Osteoblast (primary cell): ENCODE results near the gene IKZF2. TPM values are rescaled to one million over a fixed set of nuclear protein-coding genes. Genes with fewer than 3 reads are reported as not detected.

ENCODE experiments used
- DNase-seq: peaks from one replicate; pipeline ENCODE4 v3.0.0; 2011; ENCODE audit warnings: low spot score, mixed read lengths; ENCODE audit not compliant: insufficient read length; ENCODE audit errors: missing footprints
- H2AFZ ChIP-seq: 2 replicates; pipeline ENCODE4 v1.6.0; 2011; ENCODE audit warnings: mild to moderate bottlenecking, low read length
- H3K27ac ChIP-seq: 2 replicates; pipeline ENCODE4 v1.5.1; 2011; ENCODE audit warnings: mild to moderate bottlenecking, low read depth, low read length, moderate library complexity
- H3K27me3 ChIP-seq: 2 replicates; pipeline ENCODE4 v1.6.0; 2012; ENCODE audit warnings: mild to moderate bottlenecking, control low read depth, inconsistent platforms, low read length, moderate library complexity; ENCODE audit not compliant: insufficient read depth
- H3K36me3 ChIP-seq: 2 replicates; pipeline ENCODE4 v1.5.1; 2011; ENCODE audit warnings: mild to moderate bottlenecking, low read length, control low read depth, moderate library complexity; ENCODE audit not compliant: insufficient read depth
- H3K4me1 ChIP-seq: 2 replicates; pipeline ENCODE4 v1.5.1; 2011; ENCODE audit warnings: mild to moderate bottlenecking, low read length, control low read depth, moderate library complexity; ENCODE audit not compliant: insufficient read depth
- H3K4me2 ChIP-seq: 2 replicates; pipeline ENCODE4 v1.6.0; 2011; ENCODE audit warnings: mild to moderate bottlenecking, low read length; ENCODE audit not compliant: insufficient read depth
- H3K4me3 ChIP-seq: fragments of 200-600 bp; sonication (generic); 3 replicates; pipeline ENCODE4 v1.5.1; 2012; ENCODE audit warnings: mild to moderate bottlenecking, low read length, inconsistent platforms; ENCODE audit not compliant: insufficient read depth
- H3K79me2 ChIP-seq: 2 replicates; pipeline ENCODE4 v1.6.0; 2012; ENCODE audit warnings: mild to moderate bottlenecking, low read length, control low read depth, inconsistent platforms; ENCODE audit not compliant: insufficient read depth
- H3K9me3 ChIP-seq: 2 replicates; pipeline ENCODE4 v1.5.1; 2011; ENCODE audit warnings: low read depth, low read length, control low read depth
- H4K20me1 ChIP-seq: 2 replicates; pipeline ENCODE4 v1.6.0; 2012; ENCODE audit warnings: mild to moderate bottlenecking, low read length, control low read depth; ENCODE audit not compliant: insufficient read depth
- total RNA-seq: library from RNA; depleted of rRNA; stranded (reverse); fragments of >200 nt; gene quantifications from 2 replicates; pipeline ENCODE4 v1.2.3, GENCODE V29; 2012
- TF ChIP-seq, protein P1 (sequence below): IDR thresholded peaks from 2 replicates; pipeline ENCODE4 v1.5.1; 2011; ENCODE audit warnings: mild to moderate bottlenecking, low read depth, low read length, moderate library complexity; ENCODE audit errors: extremely low read depth

IKZF2 gene
- total RNA-seq, 1 donor = 11.9 TPM

DNA sequence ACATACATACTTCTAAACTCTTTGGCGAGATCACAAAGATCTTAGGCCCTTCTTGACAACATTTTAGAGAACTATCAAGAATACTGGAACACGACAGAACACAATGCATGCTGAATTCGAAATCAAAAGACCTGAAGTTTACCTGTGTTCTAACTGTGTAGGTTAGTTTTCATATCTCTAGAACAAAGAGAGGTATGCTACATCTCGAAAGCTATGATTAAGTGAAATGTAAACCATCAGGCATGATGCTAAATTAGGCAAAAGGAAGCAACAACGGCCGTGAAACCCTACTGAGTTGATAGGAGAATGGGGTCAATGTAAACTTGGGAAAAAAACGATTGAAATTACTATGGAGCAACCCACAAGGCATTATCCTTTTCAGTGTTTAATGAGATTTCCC is 43.7 kb downstream of the IKZF2 start:
- Histone ChIP-seq H3K9me3 (no peaks in the 10 kb centered on the region), H4K20me1 (no peaks in the 10 kb centered on the region), H3K27ac (no peak overlapping the region), H3K4me1 (no peaks in the 10 kb centered on the region), H3K4me3 (no peak overlapping the region), H3K79me2 (no peaks in the 10 kb centered on the region), H2AFZ (no peak overlapping the region), H3K27me3 (no peaks in the 10 kb centered on the region), H3K4me2 (no peak overlapping the region), H3K36me3 (no peaks in the 10 kb centered on the region)
- TF ChIP-seq, protein P1, sequence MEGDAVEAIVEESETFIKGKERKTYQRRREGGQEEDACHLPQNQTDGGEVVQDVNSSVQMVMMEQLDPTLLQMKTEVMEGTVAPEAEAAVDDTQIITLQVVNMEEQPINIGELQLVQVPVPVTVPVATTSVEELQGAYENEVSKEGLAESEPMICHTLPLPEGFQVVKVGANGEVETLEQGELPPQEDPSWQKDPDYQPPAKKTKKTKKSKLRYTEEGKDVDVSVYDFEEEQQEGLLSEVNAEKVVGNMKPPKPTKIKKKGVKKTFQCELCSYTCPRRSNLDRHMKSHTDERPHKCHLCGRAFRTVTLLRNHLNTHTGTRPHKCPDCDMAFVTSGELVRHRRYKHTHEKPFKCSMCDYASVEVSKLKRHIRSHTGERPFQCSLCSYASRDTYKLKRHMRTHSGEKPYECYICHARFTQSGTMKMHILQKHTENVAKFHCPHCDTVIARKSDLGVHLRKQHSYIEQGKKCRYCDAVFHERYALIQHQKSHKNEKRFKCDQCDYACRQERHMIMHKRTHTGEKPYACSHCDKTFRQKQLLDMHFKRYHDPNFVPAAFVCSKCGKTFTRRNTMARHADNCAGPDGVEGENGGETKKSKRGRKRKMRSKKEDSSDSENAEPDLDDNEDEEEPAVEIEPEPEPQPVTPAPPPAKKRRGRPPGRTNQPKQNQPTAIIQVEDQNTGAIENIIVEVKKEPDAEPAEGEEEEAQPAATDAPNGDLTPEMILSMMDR = no peak
- DNase-seq = no peak

DNA sequence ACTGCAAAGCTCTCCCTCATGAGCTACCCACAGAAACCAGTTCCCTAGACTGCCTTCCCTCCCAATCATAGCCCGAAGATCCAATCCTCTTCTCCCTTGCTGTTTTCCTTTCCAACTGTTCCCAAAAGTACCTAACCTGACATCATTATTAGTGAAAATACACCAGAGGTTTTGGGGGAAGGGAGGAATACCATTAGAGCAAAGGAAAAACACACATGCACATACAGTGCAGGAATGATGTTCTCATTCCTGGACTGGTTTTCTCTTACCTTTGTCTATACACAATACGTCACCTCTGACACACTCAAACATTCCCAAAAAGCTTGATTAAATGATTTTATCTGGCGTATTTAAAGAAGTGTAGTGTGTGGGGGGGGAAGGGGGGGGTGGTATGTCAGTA is 46.2 kb downstream of the IKZF2 start:
- no peak overlapping the region for H3K4me3 ChIP-seq
- H3K27ac ChIP-seq = no peak overlapping the region
- no peaks in the 10 kb centered on the region for H3K27me3 ChIP-seq
- H3K9me3 ChIP-seq = no peaks in the 10 kb centered on the region
- H3K4me2 ChIP-seq = no peak overlapping the region
- TF ChIP-seq, protein P1 = no peak
- no peaks in the 10 kb centered on the region for H3K4me1 ChIP-seq
- no peak for DNase-seq
- H3K36me3 ChIP-seq = no peaks in the 10 kb centered on the region
- no peaks in the 10 kb centered on the region for H4K20me1 ChIP-seq
- H3K79me2 ChIP-seq = no peaks in the 10 kb centered on the region
- H2AFZ ChIP-seq = no peak overlapping the region

DNA sequence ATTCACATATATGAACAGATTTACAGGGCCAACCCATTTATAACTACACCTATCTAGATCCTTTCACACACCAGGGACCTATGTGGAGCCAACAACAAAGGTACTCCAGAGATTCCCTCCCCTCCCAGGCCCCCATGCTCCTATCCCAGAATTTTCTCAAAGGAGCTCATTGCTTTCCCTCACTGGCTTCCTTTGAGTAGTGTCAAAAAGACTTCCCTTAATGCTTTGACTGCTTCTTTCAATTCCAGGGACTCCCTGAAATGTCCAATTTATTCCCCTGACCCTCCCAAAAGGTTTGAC is 46.6 kb downstream of the IKZF2 start:
- no peaks in the 10 kb centered on the region for H3K27me3 ChIP-seq
- no peak overlapping the region for H3K4me2 ChIP-seq
- no peak for DNase-seq
- H2AFZ ChIP-seq = no peak overlapping the region
- H3K4me3 ChIP-seq = no peak overlapping the region
- no peaks in the 10 kb centered on the region for H3K79me2 ChIP-seq
- H4K20me1 ChIP-seq = no peaks in the 10 kb centered on the region
- TF ChIP-seq, protein P1 = no peak
- no peaks in the 10 kb centered on the region for H3K4me1 ChIP-seq
- no peaks in the 10 kb centered on the region for H3K36me3 ChIP-seq
- no peaks in the 10 kb centered on the region for H3K9me3 ChIP-seq
- no peak overlapping the region for H3K27ac ChIP-seq

DNA sequence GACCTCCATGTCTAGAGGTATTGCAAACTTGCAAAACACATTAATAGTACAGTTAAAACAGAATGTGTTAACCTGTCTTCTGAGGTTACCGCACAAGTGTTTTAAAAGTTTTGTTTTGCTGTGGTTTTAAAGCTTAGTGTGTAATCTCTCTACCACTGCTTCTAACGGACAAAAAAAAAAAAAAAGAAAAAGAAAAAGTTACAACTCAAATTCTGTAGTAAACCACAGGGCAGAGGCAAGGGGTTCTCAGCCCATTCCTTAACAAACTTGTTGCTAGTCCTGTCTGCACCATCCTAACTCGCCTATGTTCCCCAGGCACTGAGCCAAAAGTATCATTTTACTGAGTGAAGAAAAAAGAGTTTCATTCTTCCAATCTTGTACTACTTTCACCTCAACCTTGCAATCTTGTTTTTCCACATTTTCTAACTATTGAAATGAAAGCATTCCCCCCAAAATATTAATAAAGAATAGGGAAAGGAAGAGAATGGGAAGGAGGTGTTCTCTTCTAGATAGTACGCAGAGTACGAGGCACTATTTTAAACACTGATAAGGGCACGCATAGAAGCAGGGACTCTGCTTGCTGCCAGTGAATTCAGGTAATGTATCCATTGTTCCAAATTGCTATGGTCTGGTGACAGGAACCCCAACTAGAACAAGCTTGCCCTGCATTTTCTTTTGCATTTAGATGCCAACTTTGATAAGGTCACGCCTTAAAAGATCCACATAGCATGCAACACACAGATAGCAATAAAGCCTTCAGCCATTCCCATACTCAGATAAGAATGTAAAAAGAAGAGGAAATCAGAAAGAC is 47.1 kb downstream of the IKZF2 start:
- Histone ChIP-seq H3K9me3 (no peaks in the 10 kb centered on the region), H3K36me3 (no peaks in the 10 kb centered on the region), H3K4me1 (no peaks in the 10 kb centered on the region), H3K79me2 (no peaks in the 10 kb centered on the region), H3K4me3 (no peak overlapping the region), H3K4me2 (peak overlapping the region; percentile 42), H2AFZ (no peak overlapping the region), H3K27me3 (no peaks in the 10 kb centered on the region), H4K20me1 (no peaks in the 10 kb centered on the region), H3K27ac (no peak overlapping the region)
- no peak for DNase-seq
- TF ChIP-seq, protein P1 = no peak
